ENCODE data around the gene TMEM141. TPM values are rescaled to one million over a fixed set of nuclear protein-coding genes. Genes with fewer than 3 reads are reported as not detected.

TMEM141 gene
- total RNA-seq, 1 donor from 2014 or later, result 19.9 TPM

DNA sequence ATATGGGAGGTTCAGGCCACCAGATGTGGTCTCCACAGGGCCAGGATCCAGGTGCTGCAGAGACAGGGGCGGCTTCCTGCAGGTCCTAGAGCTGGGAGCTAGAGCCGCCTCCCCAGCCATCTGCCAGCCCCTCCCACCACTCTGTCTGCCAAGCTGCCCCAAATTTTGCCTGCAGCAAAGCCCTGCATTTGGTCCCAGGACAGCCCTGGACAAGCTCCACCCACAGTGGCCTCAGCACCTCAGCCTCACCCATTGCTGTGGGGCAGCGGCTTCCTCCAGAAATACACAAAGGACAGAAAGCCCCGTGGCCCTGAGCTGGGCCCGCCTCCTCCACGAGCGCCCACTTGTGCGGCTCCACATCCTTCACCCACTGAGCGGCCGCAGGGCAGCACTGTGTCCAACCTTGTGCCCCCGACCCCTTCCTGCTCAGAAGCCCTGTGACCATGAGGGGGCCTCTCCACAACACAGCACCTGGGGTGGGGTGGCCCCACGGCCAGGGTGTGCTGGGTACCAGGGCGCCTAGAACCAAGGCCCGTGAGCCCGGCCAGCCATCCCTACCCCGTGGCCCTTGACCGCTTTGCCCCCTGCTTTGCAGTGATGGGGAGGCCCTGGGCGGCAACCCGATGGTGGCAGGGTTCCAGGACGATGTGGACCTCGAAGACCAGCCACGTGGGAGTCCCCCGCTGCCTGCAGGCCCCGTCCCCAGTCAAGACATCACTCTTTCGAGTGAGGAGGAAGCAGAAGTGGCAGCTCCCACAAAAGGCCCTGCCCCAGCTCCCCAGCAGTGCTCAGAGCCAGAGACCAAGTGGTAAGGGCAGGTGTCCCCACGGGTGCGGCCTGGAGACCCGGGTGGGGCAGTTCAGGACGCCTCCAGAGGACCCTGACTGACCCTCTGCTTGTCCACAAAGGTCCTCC is 47.4 kb downstream of the TMEM141 start:
- H3K27ac ChIP-seq, result no peak overlapping the region
- no peaks in the 10 kb centered on the region for H3K36me3 ChIP-seq
- no peak overlapping the region for H3K9ac ChIP-seq

DNA sequence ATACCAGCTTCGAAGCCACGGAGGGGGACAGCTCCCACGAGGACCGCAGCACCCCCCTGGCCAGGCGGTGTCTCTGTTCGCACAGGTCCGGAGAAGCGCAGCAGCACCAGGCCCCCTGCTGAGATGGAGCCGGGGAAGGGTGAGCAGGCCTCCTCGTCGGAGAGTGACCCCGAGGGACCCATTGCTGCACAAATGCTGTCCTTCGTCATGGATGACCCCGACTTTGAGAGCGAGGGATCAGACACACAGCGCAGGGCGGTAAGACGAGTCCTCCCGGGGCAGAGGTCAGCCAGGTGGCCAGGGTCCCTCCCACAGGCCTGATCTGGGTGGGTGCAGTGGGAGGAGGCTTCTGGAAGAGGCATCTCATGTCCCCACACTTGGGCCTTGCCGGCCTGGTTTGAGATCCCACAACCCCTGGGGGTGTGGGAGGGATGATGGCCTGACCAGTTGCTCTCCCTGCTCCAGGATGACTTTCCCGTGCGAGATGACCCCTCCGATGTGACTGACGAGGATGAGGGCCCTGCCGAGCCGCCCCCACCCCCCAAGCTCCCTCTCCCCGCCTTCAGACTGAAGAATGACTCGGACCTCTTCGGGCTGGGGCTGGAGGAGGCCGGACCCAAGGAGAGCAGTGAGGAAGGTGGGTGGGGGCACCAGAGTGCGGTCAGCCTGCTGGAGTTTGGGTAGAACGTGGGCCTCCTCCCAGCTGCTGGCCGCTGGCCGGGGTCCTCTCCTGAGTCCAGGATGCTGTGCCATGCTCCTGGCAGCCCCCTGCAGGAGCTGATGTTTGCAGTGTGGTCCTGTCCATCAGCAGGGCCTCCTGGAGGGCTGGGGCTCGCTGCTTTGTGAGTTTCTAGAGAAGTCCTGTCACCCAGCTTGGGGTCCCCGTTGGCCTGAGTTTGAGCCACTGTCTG is 48.3 kb downstream of the TMEM141 start:
- H3K36me3 ChIP-seq, result no peaks in the 10 kb centered on the region
- H2AFZ ChIP-seq (replicated peaks), result no peak overlapping the region
- Mint-ChIP-seq H3K27ac (peak overlapping the region; percentile 96), H3K27me3 (ENCODE audit: insufficient read depth, low read depth) (peaks cover 14% of the 10 kb centered on the region), H3K36me3 (no peaks in the 10 kb centered on the region), H3K4me1 (peaks cover 23% of the 10 kb centered on the region), H3K9me3 (no peaks in the 10 kb centered on the region), H3K4me3 (peak overlapping the region; percentile 70)
- peak overlapping the region; percentile 74 for H3K27ac ChIP-seq
- no peak overlapping the region for H3K4me2 ChIP-seq
- no peak for DNase-seq (ENCODE audit: low spot score)
- peaks cover 29% of the 10 kb centered on the region for H3F3A ChIP-seq (ENCODE audit: low read depth)
- H3K9me3 ChIP-seq (ENCODE audit: low read depth), result no peaks in the 10 kb centered on the region
- H3K9ac ChIP-seq, result no peak overlapping the region
- no peak for TF ChIP-seq EZH2phosphoT487 (IDR thresholded peaks at IDR 0.05)
- no peak for TF ChIP-seq EZH2 (IDR thresholded peaks at IDR 0.05)
- no peak for TF ChIP-seq CTCF (IDR thresholded peaks at IDR 0.05)
- H4K20me1 ChIP-seq (ENCODE audit: low read depth), result peaks cover 40% of the 10 kb centered on the region
- H3K79me2 ChIP-seq (ENCODE audit: low read depth), result no peaks in the 10 kb centered on the region
- peaks cover 23% of the 10 kb centered on the region for H3K4me1 ChIP-seq
- no peak overlapping the region for H3K4me3 ChIP-seq
- H3K27me3 ChIP-seq, result no peaks in the 10 kb centered on the region

More for the DNA sequence above, 47.4 kb downstream of the TMEM141 start:
- no peak for TF ChIP-seq EZH2phosphoT487 (IDR thresholded peaks at IDR 0.05)
- no peak for TF ChIP-seq CTCF (IDR thresholded peaks at IDR 0.05)
- no peak for TF ChIP-seq EZH2 (IDR thresholded peaks at IDR 0.05)
- Histone ChIP-seq H3K79me2 (ENCODE audit: low read depth) (no peaks in the 10 kb centered on the region), H3K4me1 (peaks cover 23% of the 10 kb centered on the region), H3F3A (ENCODE audit: low read depth) (peaks cover 29% of the 10 kb centered on the region), H3K9me3 (ENCODE audit: low read depth) (no peaks in the 10 kb centered on the region), H3K4me2 (no peak overlapping the region), H2AFZ (replicated peaks) (no peak overlapping the region), H3K27me3 (no peaks in the 10 kb centered on the region), H3K4me3 (no peak overlapping the region), H4K20me1 (ENCODE audit: low read depth) (peaks cover 40% of the 10 kb centered on the region)
- H3K27me3 Mint-ChIP-seq (ENCODE audit: insufficient read depth, low read depth), result peaks cover 14% of the 10 kb centered on the region
- no peaks in the 10 kb centered on the region for H3K9me3 Mint-ChIP-seq
- no peak overlapping the region for H3K27ac Mint-ChIP-seq
- peaks cover 3% of the 10 kb centered on the region for H3K36me3 Mint-ChIP-seq
- H3K4me1 Mint-ChIP-seq, result peaks cover 23% of the 10 kb centered on the region
- DNase-seq (ENCODE audit: low spot score), result no peak
- H3K4me3 Mint-ChIP-seq, result no peak overlapping the region

GRCh38 chr9:136840140-136840876 is 49.2 kb downstream of the TMEM141 start:
- Mint-ChIP-seq H3K9me3 (no peaks in the 10 kb centered on the region), H3K4me3 (peak overlapping the region; percentile 70), H3K27me3 (ENCODE audit: insufficient read depth, low read depth) (peaks cover 14% of the 10 kb centered on the region), H3K27ac (peak overlapping the region; percentile 96), H3K36me3 (no peaks in the 10 kb centered on the region), H3K4me1 (peaks cover 23% of the 10 kb centered on the region)
- Histone ChIP-seq H3K9me3 (ENCODE audit: low read depth) (no peaks in the 10 kb centered on the region), H4K20me1 (ENCODE audit: low read depth) (peaks cover 40% of the 10 kb centered on the region), H2AFZ (replicated peaks) (no peak overlapping the region), H3K4me1 (peaks cover 23% of the 10 kb centered on the region), H3K4me3 (no peak overlapping the region), H3K27ac (peak overlapping the region; percentile 74), H3F3A (ENCODE audit: low read depth) (peaks cover 29% of the 10 kb centered on the region), H3K9ac (no peak overlapping the region), H3K36me3 (no peaks in the 10 kb centered on the region), H3K27me3 (peaks cover 1% of the 10 kb centered on the region), H3K79me2 (ENCODE audit: low read depth) (no peaks in the 10 kb centered on the region), H3K4me2 (peak overlapping the region; percentile 14)
- peak; percentile 51 for DNase-seq (ENCODE audit: low spot score)
- no peak for TF ChIP-seq CTCF (IDR thresholded peaks at IDR 0.05)
- TF ChIP-seq EZH2 (IDR thresholded peaks at IDR 0.05), result no peak
- no peak for TF ChIP-seq EZH2phosphoT487 (IDR thresholded peaks at IDR 0.05)
